ENCODE measurements around the gene SCAF4.

SCAF4 gene

GRCh38 chr21:31735511-31735992 is 3.6 kb upstream of the SCAF4 start:
- DNase-seq: no peak

DNA sequence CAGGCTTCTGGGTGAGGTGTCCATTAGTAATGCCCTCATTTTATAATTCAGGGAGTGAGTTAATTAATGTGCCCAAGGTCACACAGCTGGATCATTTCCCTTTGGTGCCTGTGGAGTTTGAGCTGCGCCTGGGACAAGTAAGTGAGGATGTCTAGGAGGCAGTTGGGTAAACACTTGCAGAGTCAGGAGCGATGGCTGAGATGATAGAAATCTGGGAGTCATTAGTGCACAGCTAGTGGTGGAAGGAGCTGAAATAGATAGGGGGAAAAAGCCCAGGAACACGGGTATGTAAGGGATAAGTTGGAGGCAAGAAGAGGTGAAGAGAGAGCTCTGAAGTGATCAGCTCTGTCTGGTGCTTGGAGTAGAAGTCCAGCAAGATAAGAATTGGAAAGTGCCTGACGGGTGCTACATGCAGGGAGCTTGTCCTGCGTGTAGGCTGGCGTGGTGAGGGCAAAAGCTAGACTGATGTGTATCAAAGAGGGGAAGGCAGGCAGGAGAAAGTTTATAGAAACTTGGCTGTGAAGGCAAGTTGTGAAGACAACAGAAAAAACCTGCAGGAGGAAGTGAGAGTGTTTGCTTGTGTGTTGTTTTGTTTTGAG is 1.7 kb upstream of the SCAF4 start:
- DNase-seq: no peak

GRCh38 chr21:31732597-31733550 is 956 bp upstream of the SCAF4 start:
- DNase-seq: peak; percentile 25

DNA sequence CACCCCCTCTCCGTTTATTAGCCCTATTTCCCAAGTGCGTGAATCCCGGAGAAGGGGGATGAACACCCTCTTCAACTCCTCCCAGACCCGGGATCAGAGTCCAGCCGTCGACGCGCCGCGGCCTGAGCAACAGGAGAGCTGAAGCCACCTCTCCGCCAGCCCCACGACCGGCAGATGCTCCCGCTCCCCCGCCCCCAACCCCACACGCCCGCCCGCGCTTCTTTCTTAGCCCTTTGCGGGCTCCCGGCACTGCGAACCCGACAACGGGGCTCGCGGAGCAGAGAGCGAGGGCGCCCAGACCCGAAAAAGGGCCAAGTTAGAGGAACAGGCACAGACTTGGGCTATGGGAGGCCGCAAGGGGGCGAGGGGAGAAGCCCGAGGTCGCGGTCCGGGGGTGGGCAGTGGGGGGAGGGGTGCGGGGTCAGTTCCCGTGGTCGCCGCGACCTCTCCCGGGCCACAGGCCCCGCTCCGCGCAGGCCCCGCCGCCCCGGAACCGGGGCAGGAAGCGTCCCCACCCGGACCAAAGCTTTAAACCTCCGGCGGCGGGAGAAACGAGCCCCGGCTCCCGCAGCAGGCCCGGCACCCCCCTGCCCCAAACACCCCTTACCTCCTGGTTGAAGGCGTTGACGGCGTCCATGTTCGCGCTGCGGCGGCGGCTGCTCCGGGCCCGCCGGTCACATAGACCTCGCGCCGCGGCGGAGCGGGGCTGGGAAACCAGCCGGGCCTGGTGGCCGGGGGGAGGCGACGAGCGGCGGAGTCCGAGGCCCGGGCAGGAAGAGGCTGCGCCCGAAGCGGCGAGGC is 662 bp downstream of the SCAF4 start:
- DNase-seq: no peak

DNA sequence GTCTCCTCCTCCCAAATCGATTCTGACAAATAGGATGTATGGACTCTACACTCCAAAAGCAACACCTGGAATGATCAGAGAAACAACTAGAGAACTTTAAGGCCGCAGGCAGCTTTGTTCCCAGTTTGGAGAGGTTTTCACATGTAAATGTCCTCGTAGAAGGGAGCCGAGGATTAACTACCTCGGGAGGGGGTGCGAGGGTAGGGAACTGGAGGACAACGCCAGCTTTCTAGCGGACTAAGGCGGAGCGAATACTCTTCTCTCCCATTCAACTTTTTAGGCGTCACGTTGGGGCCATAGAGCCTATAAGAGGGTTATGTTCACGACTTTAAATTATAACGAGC is 1.2 kb downstream of the SCAF4 start:
- no peak for DNase-seq

DNA sequence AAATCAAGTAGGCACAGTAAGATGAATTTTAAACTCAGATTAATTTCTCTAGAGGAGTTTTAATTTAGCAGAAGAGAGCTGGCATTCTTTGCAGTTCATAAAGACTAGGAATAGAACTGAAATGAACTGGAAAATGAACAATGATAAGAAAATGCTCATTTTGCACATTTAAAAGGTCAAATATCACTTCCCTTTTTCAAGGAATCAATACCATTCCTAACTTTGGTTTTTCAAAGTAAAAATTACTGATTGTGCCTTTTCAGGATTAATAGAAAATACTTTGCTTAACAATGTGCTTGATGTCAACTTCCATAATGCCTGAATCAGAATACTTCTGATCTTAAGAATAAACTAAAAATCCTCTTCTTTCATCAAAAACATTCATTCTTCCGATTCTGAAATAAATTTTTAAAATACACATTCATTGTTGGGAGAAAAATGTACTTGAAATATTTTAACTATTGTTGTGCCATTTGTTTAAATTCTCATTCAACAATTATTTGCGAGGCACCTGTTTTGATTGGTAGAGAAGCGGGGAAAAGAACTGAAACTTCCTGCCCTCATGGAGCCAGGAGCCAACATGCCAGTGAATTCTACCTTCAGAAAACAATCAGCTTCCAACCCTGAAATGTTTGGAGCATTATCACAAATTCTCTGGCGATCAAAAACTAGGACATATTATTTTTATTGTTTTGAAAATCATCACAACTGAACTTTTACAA is 2.1 kb downstream of the SCAF4 start:
- no peak for DNase-seq

GRCh38 chr21:31728952-31729351 is 3.0 kb downstream of the SCAF4 start:
- DNase-seq: no peak

- DNase-seq: no peak
Observed at GRCh38 chr21:31728191-31728590, 3.7 kb downstream of the SCAF4 start.

DNA sequence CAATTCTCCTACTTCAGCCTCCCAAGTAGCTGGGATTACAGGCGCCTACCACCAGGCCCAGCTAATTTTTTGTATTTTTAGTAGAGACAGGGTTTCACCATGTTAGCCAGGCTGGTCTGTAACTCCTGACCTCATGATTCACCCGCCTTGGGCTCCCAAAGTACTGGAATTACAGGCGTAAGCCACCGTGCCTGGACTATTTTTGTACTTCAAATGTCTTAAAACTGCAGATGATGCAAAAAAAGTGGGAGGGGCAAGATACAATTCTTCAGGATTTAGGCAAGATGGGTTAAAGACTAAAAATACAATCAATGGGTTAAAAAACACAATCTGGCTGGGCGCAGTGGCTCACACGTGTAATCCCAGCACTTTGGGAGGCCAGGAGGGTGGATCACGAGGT is 4.7 kb downstream of the SCAF4 start:
- no peak for DNase-seq

DNA sequence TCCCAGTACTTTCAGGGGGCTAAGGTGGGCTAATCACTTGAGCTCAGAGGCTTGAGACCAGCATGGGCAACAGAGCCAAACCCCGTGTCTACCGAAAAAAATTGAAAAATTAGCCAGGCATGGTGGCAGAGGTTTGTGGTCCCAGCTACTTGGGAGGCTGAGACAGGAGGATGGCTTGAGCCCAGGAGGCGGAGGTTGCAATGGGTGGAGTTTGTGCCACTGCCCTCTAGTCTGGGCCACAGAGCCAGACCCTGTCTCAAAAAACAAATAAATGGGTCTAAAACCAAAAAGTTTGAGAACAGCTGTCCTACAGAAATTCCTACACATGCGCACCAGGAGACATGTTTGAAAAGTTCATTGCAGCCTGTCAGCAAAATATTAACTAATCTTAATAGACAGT is 5.5 kb downstream of the SCAF4 start:
- no peak for DNase-seq

DNA sequence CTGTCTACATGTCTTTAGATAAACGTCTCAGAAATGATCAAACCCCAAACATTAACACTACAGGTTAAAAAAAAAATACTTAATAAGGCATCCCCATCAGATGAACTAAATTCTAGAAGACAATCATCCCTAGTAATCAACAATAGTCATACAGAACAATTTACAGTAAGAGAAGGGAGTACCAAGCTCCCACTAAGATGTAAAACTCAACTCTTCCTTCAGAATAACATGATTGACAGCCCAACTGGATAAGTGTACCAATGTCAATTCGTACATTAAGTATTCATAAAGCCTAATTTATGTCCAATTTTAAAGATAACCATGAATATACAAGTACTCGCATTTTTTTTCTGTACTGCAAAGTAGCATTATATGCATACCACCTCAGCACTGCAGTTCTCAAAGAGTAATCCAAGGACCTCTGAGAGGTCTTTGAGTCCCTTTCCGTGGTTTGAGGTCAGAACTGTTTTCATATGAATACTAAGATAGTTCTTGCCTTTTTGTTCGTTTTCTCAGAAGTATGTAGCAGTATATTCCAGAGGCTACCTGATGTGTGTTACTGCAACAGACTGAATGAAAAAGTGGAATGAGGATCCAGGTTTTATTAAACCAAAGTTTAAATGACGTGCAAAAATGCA is 6.6 kb downstream of the SCAF4 start:
- DNase-seq: no peak

DNA sequence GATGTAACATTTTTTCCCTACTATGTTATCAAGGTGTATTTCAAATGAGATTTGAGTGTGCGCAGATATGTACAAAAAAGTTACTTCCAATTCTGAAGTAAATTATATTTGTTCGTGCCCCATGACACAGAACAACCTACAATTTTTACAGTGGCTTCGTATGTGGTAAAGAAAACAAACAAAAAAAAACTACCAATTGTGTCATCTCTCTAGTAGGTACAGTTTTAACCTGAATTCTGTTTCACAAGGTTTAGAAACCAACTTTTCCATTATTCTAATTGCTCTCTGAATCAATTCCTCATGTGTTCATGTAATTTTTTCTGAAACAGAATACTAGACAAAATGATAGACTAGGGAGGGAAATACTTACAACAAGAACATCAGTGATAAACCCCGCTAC is 7.4 kb downstream of the SCAF4 start:
- DNase-seq: no peak

GRCh38 chr21:31721381-31721780 is 10.5 kb downstream of the SCAF4 start:
- DNase-seq: no peak

DNA sequence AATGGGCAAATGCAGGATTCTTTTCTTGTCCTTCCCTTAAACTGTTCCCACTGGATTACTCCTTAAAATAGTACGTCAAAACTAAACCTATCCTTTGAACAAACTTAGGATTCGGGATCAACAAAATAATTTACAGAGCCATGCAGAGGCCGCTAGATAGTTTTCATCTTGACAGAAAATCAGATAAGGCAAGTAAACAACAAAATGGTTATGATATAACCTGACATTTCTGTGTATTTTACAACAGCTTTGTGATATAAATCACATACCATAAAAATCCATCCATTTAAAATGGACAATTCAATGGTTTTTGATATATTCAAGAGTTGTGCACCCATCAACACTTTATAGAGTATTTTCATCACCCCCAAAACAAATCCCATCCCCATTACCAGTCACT is 11.2 kb downstream of the SCAF4 start:
- DNase-seq: no peak

DNA sequence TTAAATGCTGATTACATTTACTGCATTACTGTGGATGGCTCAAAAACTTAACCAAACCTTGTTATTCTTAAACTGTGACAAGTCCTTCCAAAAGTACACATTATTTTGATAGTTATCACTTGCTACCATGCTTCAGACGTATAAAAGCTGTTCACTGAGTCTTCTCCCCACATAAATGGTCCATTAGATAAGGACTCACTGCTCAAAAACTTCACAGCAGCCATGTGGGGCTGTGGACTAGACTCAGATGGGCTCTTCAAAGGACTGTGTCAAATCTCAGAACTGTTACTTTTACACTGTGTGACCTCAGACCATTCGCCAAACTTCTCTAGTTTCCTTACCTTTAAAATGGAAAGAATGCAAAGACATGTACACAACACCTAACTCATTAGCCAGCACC is 11.6 kb downstream of the SCAF4 start:
- no peak for DNase-seq

DNA sequence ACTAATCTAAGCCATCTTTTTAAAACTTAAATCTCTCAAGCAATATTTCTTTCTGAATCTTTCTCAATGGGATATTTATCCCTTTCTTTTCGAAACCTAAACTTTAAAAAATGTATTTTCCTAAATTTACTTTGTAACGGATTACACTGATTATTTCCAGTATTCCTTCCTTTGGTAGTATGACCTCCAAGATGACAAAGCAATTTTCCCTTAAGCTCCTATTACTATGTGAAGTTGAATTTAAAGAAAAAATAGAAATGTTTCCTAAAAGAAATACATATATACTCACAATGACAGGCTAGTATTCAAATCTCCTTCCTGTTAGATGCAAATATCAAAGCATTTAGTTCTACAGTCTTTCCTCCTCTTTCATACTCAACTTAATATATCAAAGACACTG is 15.8 kb downstream of the SCAF4 start:
- DNase-seq: no peak

DNA sequence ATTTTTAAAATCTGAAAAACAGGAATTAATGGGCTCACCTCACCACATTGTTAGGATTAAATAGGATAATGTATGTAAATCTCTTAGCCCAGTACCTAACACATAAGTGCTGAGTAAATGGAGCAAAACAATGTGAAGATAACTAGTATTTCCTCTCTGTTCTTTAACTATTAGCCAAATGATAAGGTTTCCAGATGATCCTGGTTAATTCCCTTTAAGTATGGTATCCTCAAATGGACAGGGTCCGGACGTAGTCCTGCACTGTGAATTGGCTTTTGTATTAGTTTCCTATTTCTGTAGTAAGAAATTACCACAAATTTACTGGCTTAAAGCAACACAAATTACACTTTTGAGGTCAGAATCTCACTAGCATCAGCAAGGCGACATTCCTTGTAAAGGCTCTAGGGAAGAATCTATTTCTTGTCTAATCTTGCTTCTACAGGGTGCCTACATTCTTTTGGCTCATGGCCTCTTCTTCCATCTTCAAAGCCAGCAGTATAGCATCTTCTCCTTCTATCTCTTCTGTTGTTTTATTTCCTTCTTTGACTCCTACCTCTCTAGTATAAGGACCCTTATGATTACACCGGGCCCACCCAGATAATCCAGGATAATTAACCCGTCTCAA is 17.1 kb downstream of the SCAF4 start:
- no peak for DNase-seq

GRCh38 chr21:31713973-31714740 is 17.8 kb downstream of the SCAF4 start:
- DNase-seq: no peak

- DNase-seq: no peak
Observed at GRCh38 chr21:31713115-31713514, 18.8 kb downstream of the SCAF4 start.

- DNase-seq: no peak
Observed at GRCh38 chr21:31711745-31712285, 20.1 kb downstream of the SCAF4 start.

DNA sequence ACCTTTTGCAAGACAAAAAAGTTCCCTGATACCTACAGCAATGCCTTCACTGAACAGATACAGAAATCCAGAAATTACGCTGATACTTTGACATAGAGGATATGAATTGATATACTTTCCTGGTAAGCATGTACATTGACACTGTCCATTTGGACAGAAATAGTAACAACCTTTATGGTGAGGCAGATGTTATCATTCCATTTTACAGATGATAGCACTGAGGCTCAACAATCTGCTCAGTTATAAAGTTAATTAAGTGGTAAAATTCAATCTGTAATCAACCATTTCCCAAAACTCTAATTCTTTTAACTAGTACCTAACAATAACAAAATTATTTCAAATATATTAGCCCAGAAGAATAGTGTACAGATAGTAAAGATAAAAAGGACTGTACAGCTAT is 20.6 kb downstream of the SCAF4 start:
- DNase-seq: no peak

Measured in NCI-H1092 (cell line).